NCI-H748 treated with DMSO at 0.1 percent for 48 hours (cell line): ENCODE data around the gene COL26A1.
"Not testable (repeated sequence)": the region's sequence is repeated elsewhere in the genome, so short reads cannot be mapped to it uniquely, and the experiment has no call there.

ENCODE experiments used
- DNase-seq: peaks from one replicate; lab custom pipeline; 2025; lab: John Stamatoyannopoulos, UW

Gene COL26A1

GRCh38 chr7:101402835-101403234, 40.2 kb downstream of the COL26A1 start:
- DNase-seq = no peak

- no peak for DNase-seq
Measured at GRCh38 chr7:101405474-101406067, 42.9 kb downstream of the COL26A1 start.

- DNase-seq = no peak
Measured at GRCh38 chr7:101410743-101411507, 48.2 kb downstream of the COL26A1 start.

GRCh38 chr7:101411508-101411874, 48.8 kb downstream of the COL26A1 start:
- DNase-seq = no peak

- no peak for DNase-seq
Measured at GRCh38 chr7:101412976-101413375, 50.3 kb downstream of the COL26A1 start.

- no peak for DNase-seq
Measured at GRCh38 chr7:101418694-101419093, 56.0 kb downstream of the COL26A1 start.

GRCh38 chr7:101419831-101420230, 57.2 kb downstream of the COL26A1 start:
- DNase-seq = no peak

- DNase-seq = no peak
Measured at GRCh38 chr7:101420436-101420835, 57.8 kb downstream of the COL26A1 start.

- DNase-seq = no peak
Measured at GRCh38 chr7:101422356-101423195, 59.9 kb downstream of the COL26A1 start.

- DNase-seq = no peak
Measured at GRCh38 chr7:101426303-101427011, 63.8 kb downstream of the COL26A1 start.

GRCh38 chr7:101428093-101428866, 65.6 kb downstream of the COL26A1 start:
- no peak for DNase-seq

- no peak for DNase-seq
Measured at GRCh38 chr7:101432316-101432715, 69.6 kb downstream of the COL26A1 start.

GRCh38 chr7:101433688-101434087, 71.0 kb downstream of the COL26A1 start:
- no peak for DNase-seq

- not testable (repeated sequence) for DNase-seq
Measured at GRCh38 chr7:101434155-101434554, 71.5 kb downstream of the COL26A1 start.

GRCh38 chr7:101435461-101436220, 73.0 kb downstream of the COL26A1 start:
- no peak for DNase-seq

GRCh38 chr7:101436221-101436735, 73.6 kb downstream of the COL26A1 start:
- no peak for DNase-seq

GRCh38 chr7:101436857-101437576, 74.3 kb downstream of the COL26A1 start:
- no peak for DNase-seq

- no peak for DNase-seq
Measured at GRCh38 chr7:101441890-101442289, 79.2 kb downstream of the COL26A1 start.

- no peak for DNase-seq
Measured at GRCh38 chr7:101442426-101443070, 79.9 kb downstream of the COL26A1 start.
